HepG2 (cell line): ENCODE results near the gene ADRM1. TPM values are rescaled to one million over a fixed set of nuclear protein-coding genes. Genes with fewer than 3 reads are reported as not detected.
A peak's percentile ranks its signal among the peaks of the same experiment; 100 is the strongest.

Source experiments
- FOSL1 ChIP-seq: sonication (generic); formaldehyde crosslinking; IDR thresholded peaks from 2 replicates; pipeline ENCODE4 v1.9.0; 2021; ENCODE audit warnings: missing genetic modification reagents, borderline replicate concordance
- HDAC6 ChIP-seq: fragments of 200-600 bp; sonication (generic); IDR thresholded peaks from 2 replicates; pipeline ENCODE4 v1.7.0; 2017; ENCODE audit warnings: mild to moderate bottlenecking, antibody characterized with exemption, low read length, low read depth
- IKZF4 ChIP-seq: sonication (generic); formaldehyde crosslinking; IDR thresholded peaks from 2 replicates; pipeline ENCODE4 v1.5.1; 2020; ENCODE audit warnings: borderline replicate concordance, mild to moderate bottlenecking, low read depth, missing genetic modification reagents; ENCODE audit errors: not compliant biosample characterization
- JUN ChIP-seq: sonication (generic); formaldehyde crosslinking; IDR thresholded peaks from 2 replicates; pipeline ENCODE4 v1.4.0; 2020; ENCODE audit warnings: mild to moderate bottlenecking, missing genetic modification reagents
- KDM3A ChIP-seq: IDR thresholded peaks from 2 replicates; pipeline ENCODE4 v1.6.1; 2018; ENCODE audit warnings: low read depth, missing compliant biosample characterization
- KDM5B ChIP-seq: sonication (generic); formaldehyde crosslinking; IDR thresholded peaks from 2 replicates; pipeline ENCODE4 v1.4.0; 2020; ENCODE audit warnings: missing genetic modification reagents, mild to moderate bottlenecking, borderline replicate concordance
- MED13 ChIP-seq: sonication (generic); formaldehyde crosslinking; IDR thresholded peaks from 2 replicates; pipeline ENCODE4 v1.5.0; 2020; ENCODE audit warnings: missing genetic modification reagents
- POLR2AphosphoS5 ChIP-seq: IDR thresholded peaks from 2 replicates; pipeline ENCODE4 v1.6.1; 2012; ENCODE audit warnings: low read depth, low read length
- SPEN ChIP-seq: sonication (generic); formaldehyde crosslinking; IDR thresholded peaks from 2 replicates; pipeline ENCODE4 v1.5.1; 2020; ENCODE audit warnings: low read depth, mild to moderate bottlenecking, missing genetic modification reagents
- TAF1 ChIP-seq: sonication (generic); formaldehyde crosslinking; IDR thresholded peaks from 2 replicates; pipeline ENCODE4 v1.4.0; 2020; ENCODE audit warnings: missing genetic modification reagents
- THAP9 ChIP-seq: sonication (generic); formaldehyde crosslinking; IDR thresholded peaks from 2 replicates; pipeline ENCODE4; 2020; ENCODE audit warnings: missing genetic modification reagents, mild to moderate bottlenecking, borderline replicate concordance
- ZFP41 ChIP-seq: sonication (generic); formaldehyde crosslinking; IDR thresholded peaks from 2 replicates; pipeline ENCODE4 v1.4.0; 2020; ENCODE audit warnings: mild to moderate bottlenecking, missing genetic modification reagents, borderline replicate concordance
- ZFX ChIP-seq: sonication (generic); formaldehyde crosslinking; IDR thresholded peaks from 2 replicates; pipeline ENCODE4 v1.4.0; 2020; ENCODE audit warnings: mild to moderate bottlenecking, low read depth, missing genetic modification reagents, moderate library complexity
- ZNF44 ChIP-seq: sonication (generic); formaldehyde crosslinking; IDR thresholded peaks from 2 replicates; pipeline ENCODE4 v1.5.1; 2020; ENCODE audit warnings: mild to moderate bottlenecking, missing genetic modification reagents
- ZNF792 ChIP-seq: IDR thresholded peaks from 2 replicates; pipeline ENCODE4 v1.6.1; 2016
- ZNF816 ChIP-seq: sonication (generic); formaldehyde crosslinking; IDR thresholded peaks from 2 replicates; pipeline ENCODE4 v1.8.0; 2022; ENCODE audit warnings: missing genetic modification reagents, mild to moderate bottlenecking, borderline replicate concordance
- ZNF891 ChIP-seq: sonication (generic); formaldehyde crosslinking; IDR thresholded peaks from 2 replicates; pipeline ENCODE4 v1.5.0; 2020; ENCODE audit warnings: mild to moderate bottlenecking, missing genetic modification reagents
- polyA plus RNA-seq, 8 experiments: library from polyadenylated mRNA; depleted of rRNA in 3 of 8; stranded (reverse) in 7 of 8; unstranded in 1 of 8; fragments of >200 nt; fragmentation: Illumina TruSeq in 4 of 8; extraction: Trizol in 4 of 8; gene quantifications; 2 replicates each; pipeline versions ENCODE4 v1.2.1 to v1.2.3, GENCODE V29; 2011 to 2016; ENCODE audit warnings: low read depth in 4 of 8, missing spikeins in 1 of 8, mixed read lengths in 1 of 8; ENCODE audit not compliant: insufficient read depth in 1 of 8
- total RNA-seq, 5 experiments: library from RNA; depleted of rRNA; stranded (reverse); fragments of >200 nt; fragmentation: Illumina TruSeq; extraction: Trizol; gene quantifications; 2 replicates each; pipeline ENCODE4 v1.2.3, GENCODE V29; 2016; ENCODE audit warnings: low read depth in 1 of 5
- TF ChIP-seq, protein P1 (sequence below): sonication (generic); formaldehyde crosslinking; IDR thresholded peaks from 2 replicates; pipeline ENCODE4 v1.4.0; 2020; ENCODE audit warnings: missing genetic modification reagents, borderline replicate concordance
- TF ChIP-seq, protein P2 (sequence below): sonication (generic); formaldehyde crosslinking; IDR thresholded peaks from 2 replicates; pipeline ENCODE4 v1.5.0; 2020; ENCODE audit warnings: mild to moderate bottlenecking, missing genetic modification reagents

The ADRM1 gene
- total and polyA plus RNA-seq, 2 of the 13 experiments (the other 11 are each of a cell fraction or from before 2014, with no cell fraction given) = 92.9 to 154 TPM

GRCh38 chr20:62305149-62305764, 2.5 kb downstream of the ADRM1 start (continued):
- TF ChIP-seq, protein P1, sequence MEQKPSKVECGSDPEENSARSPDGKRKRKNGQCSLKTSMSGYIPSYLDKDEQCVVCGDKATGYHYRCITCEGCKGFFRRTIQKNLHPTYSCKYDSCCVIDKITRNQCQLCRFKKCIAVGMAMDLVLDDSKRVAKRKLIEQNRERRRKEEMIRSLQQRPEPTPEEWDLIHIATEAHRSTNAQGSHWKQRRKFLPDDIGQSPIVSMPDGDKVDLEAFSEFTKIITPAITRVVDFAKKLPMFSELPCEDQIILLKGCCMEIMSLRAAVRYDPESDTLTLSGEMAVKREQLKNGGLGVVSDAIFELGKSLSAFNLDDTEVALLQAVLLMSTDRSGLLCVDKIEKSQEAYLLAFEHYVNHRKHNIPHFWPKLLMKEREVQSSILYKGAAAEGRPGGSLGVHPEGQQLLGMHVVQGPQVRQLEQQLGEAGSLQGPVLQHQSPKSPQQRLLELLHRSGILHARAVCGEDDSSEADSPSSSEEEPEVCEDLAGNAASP = no peak
- peak; percentile 69; the same call in 1 of the 2 replicates for TF ChIP-seq SPEN (CRISPR knock-in tag)
- no peak for TF ChIP-seq ZNF792 (CRISPR knock-in tag)
- no peak for TF ChIP-seq THAP9 (CRISPR knock-in tag)
- TF ChIP-seq POLR2AphosphoS5 = no peak
- peak; percentile 71 for TF ChIP-seq ZNF891
- TF ChIP-seq HDAC6 = no peak
- peak; percentile 71; the same call in 1 of the 2 replicates for TF ChIP-seq ZFX
- no peak for TF ChIP-seq KDM3A (CRISPR knock-in tag)
- no peak for TF ChIP-seq FOSL1
- no peak; the same call in 1 of the 2 replicates for TF ChIP-seq KDM5B (CRISPR knock-in tag)
- TF ChIP-seq MED13 (CRISPR knock-in tag) = no peak
- peak; percentile 12; the same call in 1 of the 2 replicates for TF ChIP-seq ZNF44 (CRISPR knock-in tag)
- no peak for TF ChIP-seq IKZF4
- no peak for TF ChIP-seq TAF1 (CRISPR knock-in tag)
- no peak for TF ChIP-seq ZFP41
- TF ChIP-seq JUN = no peak
- TF ChIP-seq ZNF816 (CRISPR knock-in tag) = no peak
- TF ChIP-seq, protein P2, sequence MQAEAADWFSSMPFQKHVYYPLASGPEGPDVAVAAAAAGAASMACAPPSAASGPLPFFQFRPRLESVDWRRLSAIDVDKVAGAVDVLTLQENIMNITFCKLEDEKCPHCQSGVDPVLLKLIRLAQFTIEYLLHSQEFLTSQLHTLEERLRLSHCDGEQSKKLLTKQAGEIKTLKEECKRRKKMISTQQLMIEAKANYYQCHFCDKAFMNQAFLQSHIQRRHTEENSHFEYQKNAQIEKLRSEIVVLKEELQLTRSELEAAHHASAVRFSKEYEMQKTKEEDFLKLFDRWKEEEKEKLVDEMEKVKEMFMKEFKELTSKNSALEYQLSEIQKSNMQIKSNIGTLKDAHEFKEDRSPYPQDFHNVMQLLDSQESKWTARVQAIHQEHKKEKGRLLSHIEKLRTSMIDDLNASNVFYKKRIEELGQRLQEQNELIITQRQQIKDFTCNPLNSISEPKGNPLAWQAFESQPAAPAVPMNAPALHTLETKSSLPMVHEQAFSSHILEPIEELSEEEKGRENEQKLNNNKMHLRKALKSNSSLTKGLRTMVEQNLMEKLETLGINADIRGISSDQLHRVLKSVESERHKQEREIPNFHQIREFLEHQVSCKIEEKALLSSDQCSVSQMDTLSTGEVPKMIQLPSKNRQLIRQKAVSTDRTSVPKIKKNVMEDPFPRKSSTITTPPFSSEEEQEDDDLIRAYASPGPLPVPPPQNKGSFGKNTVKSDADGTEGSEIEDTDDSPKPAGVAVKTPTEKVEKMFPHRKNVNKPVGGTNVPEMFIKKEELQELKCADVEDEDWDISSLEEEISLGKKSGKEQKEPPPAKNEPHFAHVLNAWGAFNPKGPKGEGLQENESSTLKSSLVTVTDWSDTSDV (CRISPR knock-in tag) = 0 out of 2 replicates have a peak, but pooled peaks have one; percentile 40
